PFSK-1 (cell line): ENCODE data around the gene B4GAT1.

Experiments used
- FOXP2 ChIP-seq: optimal IDR thresholded peaks from 2 replicates; pipeline ENCODE3; 2011; ENCODE audit warnings: borderline replicate concordance, control low read depth, inconsistent platforms; ENCODE audit not compliant: insufficient read depth; ENCODE audit errors: extremely low read length, extremely low read depth
- POLR2AphosphoS5 ChIP-seq: IDR thresholded peaks from 2 replicates; pipeline ENCODE4 v1.6.1; 2012; ENCODE audit warnings: low read depth, mild to moderate bottlenecking, control low read depth, low read length, moderate library complexity
- SIN3A ChIP-seq: IDR thresholded peaks from 2 replicates; pipeline ENCODE4 v1.6.1; 2012; ENCODE audit warnings: mild to moderate bottlenecking, low read length, moderate library complexity, borderline replicate concordance; ENCODE audit not compliant: insufficient read depth
- TAF1 ChIP-seq: IDR thresholded peaks from 2 replicates; pipeline ENCODE4 v1.6.1; 2012; ENCODE audit warnings: low read length, control low read depth, borderline replicate concordance; ENCODE audit not compliant: insufficient read depth
- TF ChIP-seq, protein P1 (sequence below), 2 experiments: IDR thresholded peaks; 2 replicates each; pipeline versions ENCODE4 v1.6.1 to v1.8.0; 2011 to 2012; ENCODE audit warnings: low read depth in 2 of 2, low read length in 2 of 2, control low read depth in 1 of 2, inconsistent platforms in 1 of 2, mild to moderate bottlenecking in 1 of 2, moderate library complexity in 1 of 2; ENCODE audit not compliant: insufficient read depth in 1 of 2

The B4GAT1 gene

GRCh38 chr11:66366844-66367477 lies 19.5 kb upstream of the B4GAT1 start:
- no peak for TF ChIP-seq SIN3A
- TF ChIP-seq TAF1 = no peak
- no peak; the same call in 1 of the 2 replicates for TF ChIP-seq POLR2AphosphoS5
- TF ChIP-seq, protein P1, sequence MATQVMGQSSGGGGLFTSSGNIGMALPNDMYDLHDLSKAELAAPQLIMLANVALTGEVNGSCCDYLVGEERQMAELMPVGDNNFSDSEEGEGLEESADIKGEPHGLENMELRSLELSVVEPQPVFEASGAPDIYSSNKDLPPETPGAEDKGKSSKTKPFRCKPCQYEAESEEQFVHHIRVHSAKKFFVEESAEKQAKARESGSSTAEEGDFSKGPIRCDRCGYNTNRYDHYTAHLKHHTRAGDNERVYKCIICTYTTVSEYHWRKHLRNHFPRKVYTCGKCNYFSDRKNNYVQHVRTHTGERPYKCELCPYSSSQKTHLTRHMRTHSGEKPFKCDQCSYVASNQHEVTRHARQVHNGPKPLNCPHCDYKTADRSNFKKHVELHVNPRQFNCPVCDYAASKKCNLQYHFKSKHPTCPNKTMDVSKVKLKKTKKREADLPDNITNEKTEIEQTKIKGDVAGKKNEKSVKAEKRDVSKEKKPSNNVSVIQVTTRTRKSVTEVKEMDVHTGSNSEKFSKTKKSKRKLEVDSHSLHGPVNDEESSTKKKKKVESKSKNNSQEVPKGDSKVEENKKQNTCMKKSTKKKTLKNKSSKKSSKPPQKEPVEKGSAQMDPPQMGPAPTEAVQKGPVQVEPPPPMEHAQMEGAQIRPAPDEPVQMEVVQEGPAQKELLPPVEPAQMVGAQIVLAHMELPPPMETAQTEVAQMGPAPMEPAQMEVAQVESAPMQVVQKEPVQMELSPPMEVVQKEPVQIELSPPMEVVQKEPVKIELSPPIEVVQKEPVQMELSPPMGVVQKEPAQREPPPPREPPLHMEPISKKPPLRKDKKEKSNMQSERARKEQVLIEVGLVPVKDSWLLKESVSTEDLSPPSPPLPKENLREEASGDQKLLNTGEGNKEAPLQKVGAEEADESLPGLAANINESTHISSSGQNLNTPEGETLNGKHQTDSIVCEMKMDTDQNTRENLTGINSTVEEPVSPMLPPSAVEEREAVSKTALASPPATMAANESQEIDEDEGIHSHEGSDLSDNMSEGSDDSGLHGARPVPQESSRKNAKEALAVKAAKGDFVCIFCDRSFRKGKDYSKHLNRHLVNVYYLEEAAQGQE (IDR thresholded peaks at IDR 0.05; ENCODE audit: insufficient read depth in 1 of 2, low read depth in 2 of 2, low read length in 2 of 2) = no peak
- TF ChIP-seq FOXP2 = no peak

DNA sequence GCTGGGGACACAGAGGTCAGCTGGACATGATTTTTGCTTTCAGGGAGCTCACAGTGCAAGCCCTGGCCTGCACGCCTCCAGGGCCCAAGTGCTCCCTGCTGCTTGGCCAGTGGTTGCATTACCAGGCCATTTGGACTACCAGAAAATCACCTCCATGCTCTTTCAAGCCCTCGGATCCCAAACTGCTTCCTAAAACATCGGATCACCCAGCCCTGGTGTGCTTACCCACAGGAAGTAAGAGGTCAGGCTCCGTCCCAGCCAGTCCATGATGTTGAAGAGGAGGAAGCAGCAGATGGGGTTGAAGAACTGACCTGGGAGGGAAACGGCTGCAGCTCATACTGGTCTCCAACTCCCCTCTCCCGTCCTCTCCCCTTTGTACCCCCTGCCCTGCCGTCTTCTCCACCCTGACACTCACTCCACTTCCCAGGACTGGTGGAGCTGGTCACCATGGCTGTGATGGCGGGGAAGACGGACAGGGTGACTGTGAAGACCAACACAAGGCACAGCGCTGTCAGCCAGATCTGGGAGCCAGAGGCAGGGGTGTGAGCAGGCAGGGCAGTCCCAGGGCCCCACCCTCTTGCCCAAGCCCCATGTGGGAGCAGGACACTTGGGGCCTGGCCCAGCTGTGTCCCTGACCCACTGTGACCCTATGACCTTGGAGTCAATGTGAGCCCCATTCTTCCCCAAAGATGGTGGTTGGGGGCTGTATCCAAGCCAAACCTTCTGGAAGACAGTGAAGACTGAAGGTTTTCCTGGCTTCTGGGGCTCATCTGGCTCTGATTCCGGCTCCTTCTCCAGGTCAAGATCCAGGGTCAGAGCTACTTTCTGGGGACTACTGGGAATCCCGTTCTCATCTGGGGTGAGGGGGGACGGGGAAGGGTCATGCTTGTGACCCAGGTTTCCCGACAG lies 18.5 kb upstream of the B4GAT1 start:
- TF ChIP-seq FOXP2 (no peak), POLR2AphosphoS5 (no peak), SIN3A (no peak), TAF1 (no peak)
- TF ChIP-seq, protein P1 (IDR thresholded peaks at IDR 0.05; ENCODE audit: insufficient read depth in 1 of 2, low read depth in 2 of 2, low read length in 2 of 2) = no peak

- TF ChIP-seq POLR2AphosphoS5 (no peak), TAF1 (no peak)
These were observed 17.7 kb upstream of the B4GAT1 start for GRCh38 chr11:66365166-66365565.

- no peak for TF ChIP-seq TAF1
- TF ChIP-seq, protein P1 (IDR thresholded peaks at IDR 0.05; ENCODE audit: insufficient read depth in 1 of 2, low read depth in 2 of 2, low read length in 2 of 2) = no peak
- no peak for TF ChIP-seq POLR2AphosphoS5
- no peak for TF ChIP-seq FOXP2
- no peak for TF ChIP-seq SIN3A
These were observed 16.5 kb upstream of the B4GAT1 start for GRCh38 chr11:66363805-66364535.

DNA sequence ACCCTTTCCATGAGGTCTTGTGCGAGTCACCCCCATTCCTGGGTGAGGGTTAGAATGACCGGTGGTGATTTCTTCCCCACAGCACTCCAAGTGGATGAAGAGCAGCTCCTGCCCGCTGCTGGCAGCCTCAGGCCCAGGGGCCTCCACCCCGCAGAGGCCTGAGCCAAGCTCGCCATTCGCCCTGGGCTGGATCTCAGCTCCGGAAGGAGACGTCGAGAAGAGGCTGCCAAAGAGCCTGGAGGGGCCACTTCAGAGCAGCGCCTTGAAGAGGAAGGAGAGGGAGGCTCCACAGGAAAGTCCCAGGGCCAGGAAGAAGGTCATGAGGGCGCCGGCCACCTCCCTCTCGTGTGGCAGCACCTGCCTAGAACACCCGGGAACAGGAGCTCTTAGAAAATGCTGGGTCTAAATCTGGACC lies 15.8 kb upstream of the B4GAT1 start:
- TF ChIP-seq, protein P1 (IDR thresholded peaks at IDR 0.05; ENCODE audit: insufficient read depth in 1 of 2, low read depth in 2 of 2, low read length in 2 of 2) = no peak
